HCT116 (cell line): ENCODE results near the gene SCAMP1. TPM values are rescaled to one million over a fixed set of nuclear protein-coding genes. Genes with fewer than 3 reads are reported as not detected.

ENCODE experiments used
- ATAC-seq: fragments of 200-7000 bp; cut with Tn5 transposase; 2 replicates; pipeline ENCODE4 v1.9.1; 2020; ENCODE audit warnings: mild to moderate bottlenecking, moderate library complexity
- BruUV-seq: library from RNA; stranded (reverse); fragments of 400-500 nt; replicated peaks from 2 replicates; lab custom pipeline; 2021; lab: Mats Ljungman, UMichigan
- CTCF ChIA-PET: fragments of 300-600 bp; sonication (Branson Sonifier 250); formaldehyde crosslinking; loops from one replicate; lab custom pipeline; 2021; ENCODE audit warnings: antibody characterized with exemption; lab: Charles Lee
- POLR2A ChIA-PET: fragments of 300-600, 350-600 bp; sonication (Branson Sonifier 250); formaldehyde crosslinking; loops from one replicate; lab custom pipeline; 2021; ENCODE audit warnings: antibody characterized with exemption; lab: Charles Lee
- RAD21 ChIA-PET, 2 experiments: fragments of 300-600 bp; sonication (Branson Sonifier 250); formaldehyde crosslinking; loops; one replicate each; lab custom pipeline; 2023; ENCODE audit warnings: low total read pairs in 2 of 2; ENCODE audit not compliant: uncharacterized antibody in 2 of 2, unreplicated experiment in 2 of 2, low non-redundant PET in 1 of 2; lab: Charles Lee
- DNase-seq: peaks from one replicate; pipeline ENCODE4 v3.0.0-alpha.2; 2010; ENCODE audit warnings: low read depth, low spot score
- H2AFZ ChIP-seq: fragments of 200-600 bp; shearing (Covaris generic), sonication (generic); 2 replicates; pipeline ENCODE4 v1.6.1; 2017; ENCODE audit warnings: low read depth, mixed run types, mixed read lengths, antibody characterized with exemption, low read length; ENCODE audit not compliant: poor library complexity, severe bottlenecking
- H3K27ac ChIP-seq: 2 replicates; pipeline ENCODE4 v1.5.1; 2012; ENCODE audit warnings: low read depth, low read length
- H3K27me3 ChIP-seq: fragments of 200-600 bp; sonication (generic); 2 replicates; pipeline ENCODE4 v1.6.1; 2016; ENCODE audit warnings: mixed run types, low read length, mixed read lengths; ENCODE audit not compliant: insufficient read depth
- H3K36me3 ChIP-seq, 2 experiments: fragments of 200-500 bp in 1 of 2; fragments of 200-600 bp in 1 of 2; sonication (Bioruptor generic) in 1 of 2; sonication (generic) in 1 of 2; 2 replicates each; pipeline versions ENCODE4 v1.5.1 to v1.6.1; 2014 to 2016; ENCODE audit warnings: low read length in 2 of 2, inconsistent platforms in 1 of 2, mixed read lengths in 1 of 2, mixed run types in 1 of 2; ENCODE audit not compliant: insufficient read depth in 2 of 2, control insufficient read depth in 1 of 2
- H3K4me1 ChIP-seq, 2 experiments: fragments of 200-600 bp in 1 of 2; sonication (generic) in 1 of 2; 2 replicates each; pipeline versions ENCODE4 v1.5.1 to v1.6.1; 2012 to 2017; ENCODE audit warnings: low read length in 2 of 2, inconsistent platforms in 1 of 2, mild to moderate bottlenecking in 1 of 2, mixed read lengths in 1 of 2, mixed run types in 1 of 2, moderate library complexity in 1 of 2; ENCODE audit not compliant: insufficient read depth in 2 of 2, control insufficient read depth in 1 of 2
- H3K4me2 ChIP-seq: fragments of 200-600 bp; sonication (generic); 2 replicates; pipeline ENCODE4 v1.6.1; 2017; ENCODE audit warnings: mixed run types, low read length, mixed read lengths
- H3K4me3 ChIP-seq, 2 experiments: fragments of 200-600 bp in 1 of 2; sonication (generic) in 1 of 2; replicated peaks in 1 of 2; 2 replicates each; pipeline ENCODE4 v1.5.1; 2011 to 2016; ENCODE audit warnings: low read length in 2 of 2, control low read depth in 1 of 2, low read depth in 1 of 2, mild to moderate bottlenecking in 1 of 2, mixed read lengths in 1 of 2, mixed run types in 1 of 2
- H3K79me2 ChIP-seq: fragments of 200-600 bp; sonication (generic); 2 replicates; pipeline ENCODE4 v1.6.1; 2017; ENCODE audit warnings: mild to moderate bottlenecking, mixed run types, low read length, moderate library complexity, mixed read lengths; ENCODE audit not compliant: insufficient read depth
- H3K9ac ChIP-seq: fragments of 200-600 bp; sonication (generic); 2 replicates; pipeline ENCODE4 v1.6.1; 2016; ENCODE audit warnings: low read length, mixed read lengths
- H3K9me2 ChIP-seq: fragments of 200-600 bp; sonication (generic), shearing (Covaris generic); 2 replicates; pipeline ENCODE4 v1.6.1; 2017; ENCODE audit warnings: mixed run types, mild to moderate bottlenecking, moderate library complexity; ENCODE audit not compliant: insufficient read depth
- H3K9me3 ChIP-seq, 2 experiments: fragments of 200-500 bp in 1 of 2; fragments of 200-600 bp in 1 of 2; sonication (Bioruptor generic) in 1 of 2; sonication (generic) in 1 of 2; 2 replicates each; pipeline ENCODE4 v1.6.1; 2014 to 2017; ENCODE audit warnings: low read length in 2 of 2, mixed read lengths in 2 of 2, inconsistent platforms in 1 of 2, low read depth in 1 of 2, mild to moderate bottlenecking in 1 of 2, mixed run types in 1 of 2, moderate library complexity in 1 of 2; ENCODE audit not compliant: control insufficient read depth in 1 of 2, insufficient read depth in 1 of 2
- H4K20me1 ChIP-seq: fragments of 200-600 bp; sonication (generic), shearing (Covaris generic); 2 replicates; pipeline ENCODE4 v1.6.1; 2017; ENCODE audit warnings: mixed run types, mild to moderate bottlenecking, moderate library complexity; ENCODE audit not compliant: insufficient read depth
- ELF1 ChIP-seq: IDR thresholded peaks from 2 replicates; pipeline ENCODE4 v1.6.1; 2012; ENCODE audit warnings: low read depth, borderline replicate concordance
- EZH2phosphoT487 ChIP-seq: fragments of 200-600 bp; IDR thresholded peaks from 2 replicates; pipeline ENCODE4 v1.6.1; 2018; ENCODE audit warnings: antibody characterized with exemption, borderline replicate concordance
- FOSL1 ChIP-seq: IDR thresholded peaks from 2 replicates; pipeline ENCODE4 v1.6.1; 2012; ENCODE audit warnings: low read depth
- JUND ChIP-seq: IDR thresholded peaks from 2 replicates; pipeline ENCODE4 v1.6.1; 2012
- RAD21 ChIP-seq: IDR thresholded peaks from 2 replicates; pipeline ENCODE4 v1.6.1; 2012; ENCODE audit warnings: low read depth, mild to moderate bottlenecking
- TCF7L2 ChIP-seq: IDR thresholded peaks from 2 replicates; pipeline ENCODE4 v1.7.0; 2011; ENCODE audit warnings: borderline replicate concordance, inconsistent platforms; ENCODE audit not compliant: insufficient read depth, insufficient read length; ENCODE audit errors: extremely low read depth
- YY1 ChIP-seq: IDR thresholded peaks from 2 replicates; pipeline ENCODE4 v1.6.1; 2011; ENCODE audit warnings: low read length, low read depth, moderate library complexity, mild to moderate bottlenecking; ENCODE audit not compliant: insufficient replicate concordance; ENCODE audit errors: extremely low read depth
- intact Hi-C: fragments of 100-400 bp; cut with micrococcal nuclease; formaldehyde crosslinking; loops from 2 replicates; pipeline ENCODE4 v1.10.0; 2022
- total RNA-seq: library from RNA; stranded (reverse); gene quantifications from one replicate; pipeline ENCODE4 v1.2.1, GENCODE V29; 2021; ENCODE audit not compliant: unreplicated experiment
- TF ChIP-seq, protein P1 (sequence below): IDR thresholded peaks from 2 replicates; pipeline ENCODE4 v1.6.1; 2012
- TF ChIP-seq, protein P2 (sequence below): IDR thresholded peaks from 2 replicates; pipeline ENCODE4 v1.6.1; 2011; ENCODE audit warnings: mild to moderate bottlenecking, low read length, moderate library complexity; ENCODE audit not compliant: insufficient replicate concordance; ENCODE audit errors: extremely low read depth
- TF ChIP-seq, protein P3 (sequence below): IDR thresholded peaks from 2 replicates; pipeline ENCODE4 v1.6.1; 2012
- TF ChIP-seq, protein P4 (sequence below): IDR thresholded peaks from 2 replicates; pipeline ENCODE4 v1.6.1; 2012; ENCODE audit warnings: low read depth

SCAMP1 gene
- total RNA-seq, 1 experiment from 2014 or later = 46.4 TPM

DNA sequence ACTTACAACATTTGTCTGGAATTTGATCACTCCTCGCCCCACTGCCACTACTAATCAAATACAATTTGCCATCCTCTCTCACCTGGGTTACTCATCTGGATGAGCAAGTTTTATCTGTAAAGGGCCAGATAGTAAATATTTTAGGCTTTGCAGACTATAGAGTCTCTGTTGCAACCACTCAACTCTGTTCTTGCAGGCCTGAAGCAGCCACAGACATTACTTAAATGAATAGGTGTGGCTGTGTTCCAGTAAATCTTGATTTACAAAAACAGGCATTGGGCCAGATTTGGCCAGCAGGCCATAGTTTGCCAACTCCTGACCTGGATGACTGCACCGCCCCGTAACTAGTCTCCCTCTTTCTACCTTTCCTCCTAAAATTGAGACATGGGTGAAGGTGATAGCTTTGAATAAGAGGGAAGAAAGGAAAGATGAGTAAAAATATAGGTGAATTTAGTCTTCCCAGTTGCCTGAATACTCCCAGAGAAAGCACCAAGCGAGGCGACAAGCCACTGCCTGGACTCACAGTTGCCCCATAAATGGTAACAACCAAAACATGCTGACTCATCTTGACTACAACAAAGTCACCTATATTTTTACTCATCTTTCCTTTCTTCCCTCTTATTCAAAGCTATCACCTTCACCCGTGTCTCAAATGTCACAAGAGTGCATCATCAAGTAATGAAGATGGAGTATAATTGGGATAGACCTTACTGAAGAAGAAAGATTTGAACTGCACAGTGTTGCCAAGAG lies 32.5 kb upstream of the SCAMP1 start:
- no peak overlapping the region for H3K27ac ChIP-seq
- ChIA-PET RAD21 (no interaction called here), CTCF (no interaction called here), POLR2A (no interaction called here)
- BruUV-seq = no TSS peak
- no peaks in the 10 kb centered on the region for H4K20me1 ChIP-seq
- no peaks in the 10 kb centered on the region for H3K36me3 ChIP-seq
- no peaks in the 10 kb centered on the region for H3K4me1 ChIP-seq
- no peak overlapping the region for H3K9ac ChIP-seq
- DNase-seq = no peak
- intact Hi-C loops = no loop called here
- TF ChIP-seq EZH2phosphoT487 (no peak), RAD21 (no peak), TCF7L2 (no peak), YY1 (no peak), ELF1 (no peak), JUND (no peak), FOSL1 (no peak)
- TF ChIP-seq, protein P1, sequence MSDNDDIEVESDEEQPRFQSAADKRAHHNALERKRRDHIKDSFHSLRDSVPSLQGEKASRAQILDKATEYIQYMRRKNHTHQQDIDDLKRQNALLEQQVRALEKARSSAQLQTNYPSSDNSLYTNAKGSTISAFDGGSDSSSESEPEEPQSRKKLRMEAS = no peak
- TF ChIP-seq, protein P2, sequence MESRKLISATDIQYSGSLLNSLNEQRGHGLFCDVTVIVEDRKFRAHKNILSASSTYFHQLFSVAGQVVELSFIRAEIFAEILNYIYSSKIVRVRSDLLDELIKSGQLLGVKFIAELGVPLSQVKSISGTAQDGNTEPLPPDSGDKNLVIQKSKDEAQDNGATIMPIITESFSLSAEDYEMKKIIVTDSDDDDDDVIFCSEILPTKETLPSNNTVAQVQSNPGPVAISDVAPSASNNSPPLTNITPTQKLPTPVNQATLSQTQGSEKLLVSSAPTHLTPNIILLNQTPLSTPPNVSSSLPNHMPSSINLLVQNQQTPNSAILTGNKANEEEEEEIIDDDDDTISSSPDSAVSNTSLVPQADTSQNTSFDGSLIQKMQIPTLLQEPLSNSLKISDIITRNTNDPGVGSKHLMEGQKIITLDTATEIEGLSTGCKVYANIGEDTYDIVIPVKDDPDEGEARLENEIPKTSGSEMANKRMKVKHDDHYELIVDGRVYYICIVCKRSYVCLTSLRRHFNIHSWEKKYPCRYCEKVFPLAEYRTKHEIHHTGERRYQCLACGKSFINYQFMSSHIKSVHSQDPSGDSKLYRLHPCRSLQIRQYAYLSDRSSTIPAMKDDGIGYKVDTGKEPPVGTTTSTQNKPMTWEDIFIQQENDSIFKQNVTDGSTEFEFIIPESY = no peak
- TF ChIP-seq, protein P3, sequence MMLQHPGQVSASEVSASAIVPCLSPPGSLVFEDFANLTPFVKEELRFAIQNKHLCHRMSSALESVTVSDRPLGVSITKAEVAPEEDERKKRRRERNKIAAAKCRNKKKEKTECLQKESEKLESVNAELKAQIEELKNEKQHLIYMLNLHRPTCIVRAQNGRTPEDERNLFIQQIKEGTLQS = no peak
- TF ChIP-seq, protein P4, sequence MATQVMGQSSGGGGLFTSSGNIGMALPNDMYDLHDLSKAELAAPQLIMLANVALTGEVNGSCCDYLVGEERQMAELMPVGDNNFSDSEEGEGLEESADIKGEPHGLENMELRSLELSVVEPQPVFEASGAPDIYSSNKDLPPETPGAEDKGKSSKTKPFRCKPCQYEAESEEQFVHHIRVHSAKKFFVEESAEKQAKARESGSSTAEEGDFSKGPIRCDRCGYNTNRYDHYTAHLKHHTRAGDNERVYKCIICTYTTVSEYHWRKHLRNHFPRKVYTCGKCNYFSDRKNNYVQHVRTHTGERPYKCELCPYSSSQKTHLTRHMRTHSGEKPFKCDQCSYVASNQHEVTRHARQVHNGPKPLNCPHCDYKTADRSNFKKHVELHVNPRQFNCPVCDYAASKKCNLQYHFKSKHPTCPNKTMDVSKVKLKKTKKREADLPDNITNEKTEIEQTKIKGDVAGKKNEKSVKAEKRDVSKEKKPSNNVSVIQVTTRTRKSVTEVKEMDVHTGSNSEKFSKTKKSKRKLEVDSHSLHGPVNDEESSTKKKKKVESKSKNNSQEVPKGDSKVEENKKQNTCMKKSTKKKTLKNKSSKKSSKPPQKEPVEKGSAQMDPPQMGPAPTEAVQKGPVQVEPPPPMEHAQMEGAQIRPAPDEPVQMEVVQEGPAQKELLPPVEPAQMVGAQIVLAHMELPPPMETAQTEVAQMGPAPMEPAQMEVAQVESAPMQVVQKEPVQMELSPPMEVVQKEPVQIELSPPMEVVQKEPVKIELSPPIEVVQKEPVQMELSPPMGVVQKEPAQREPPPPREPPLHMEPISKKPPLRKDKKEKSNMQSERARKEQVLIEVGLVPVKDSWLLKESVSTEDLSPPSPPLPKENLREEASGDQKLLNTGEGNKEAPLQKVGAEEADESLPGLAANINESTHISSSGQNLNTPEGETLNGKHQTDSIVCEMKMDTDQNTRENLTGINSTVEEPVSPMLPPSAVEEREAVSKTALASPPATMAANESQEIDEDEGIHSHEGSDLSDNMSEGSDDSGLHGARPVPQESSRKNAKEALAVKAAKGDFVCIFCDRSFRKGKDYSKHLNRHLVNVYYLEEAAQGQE = no peak
- H3K4me3 ChIP-seq = no peak overlapping the region
- peak overlapping the region; percentile 51 for H2AFZ ChIP-seq
- H3K4me2 ChIP-seq = no peak overlapping the region
- no peaks in the 10 kb centered on the region for H3K9me2 ChIP-seq
- no peaks in the 10 kb centered on the region for H3K27me3 ChIP-seq
- no peak for ATAC-seq
- H3K79me2 ChIP-seq = no peaks in the 10 kb centered on the region
- no peaks in the 10 kb centered on the region for H3K9me3 ChIP-seq
